ENCODE results near the gene TMEM192.

GRCh38 chr4:165111906-165112367 is 723 bp downstream of the TMEM192 start:
- TF ChIP-seq CTCF (IDR thresholded peaks at IDR 0.05) (no peak), POLR2AphosphoS5 (IDR thresholded peaks at IDR 0.05) (no peak), EP300 (IDR thresholded peaks at IDR 0.05) (no peak), POLR2A (IDR thresholded peaks at IDR 0.05; ENCODE audit: low read depth) (no peak)

Data from esophagus muscularis mucosa (tissue), 4 donors.